HFF-Myc (cell line): ENCODE results near the gene MMP11.

Source experiments
- DNase-seq: peaks from one replicate; pipeline ENCODE4 v3.0.0-alpha.2; 2011; ENCODE audit warnings: low read depth; ENCODE audit errors: extremely low read depth
- H3K4me3 ChIP-seq: replicated peaks from 2 replicates; pipeline ENCODE4 v1.5.1; 2011; ENCODE audit warnings: low read depth, mild to moderate bottlenecking, control low read depth, low read length
- CTCF ChIP-seq: IDR thresholded peaks from 2 replicates; pipeline ENCODE4 v1.5.1; 2012; ENCODE audit warnings: mild to moderate bottlenecking, low read depth, low read length, control low read depth; ENCODE audit errors: missing control alignments

MMP11 gene

GRCh38 chr22:23752090-23752691 is 20.5 kb upstream of the MMP11 start:
- TF ChIP-seq CTCF = no peak
- DNase-seq = no peak
- no peak overlapping the region; the same call in 1 of the 2 replicates for H3K4me3 ChIP-seq

GRCh38 chr22:23752750-23753149 is 19.9 kb upstream of the MMP11 start:
- TF ChIP-seq CTCF = no peak
- no peak for DNase-seq
- no peak overlapping the region for H3K4me3 ChIP-seq

- TF ChIP-seq CTCF = no peak
- no peak overlapping the region for H3K4me3 ChIP-seq
- no peak for DNase-seq
These were observed 19.3 kb upstream of the MMP11 start for GRCh38 chr22:23753385-23753784.

- TF ChIP-seq CTCF = no peak
- H3K4me3 ChIP-seq = no peak within 1 kb of the TSS
- DNase-seq = no peak
These were observed 18.3 kb upstream of the MMP11 start, which contains the start of gene VPREB3 for GRCh38 chr22:23754220-23754919. Gene VPREB3, minus strand, starts transcription at chr22:23754425. Its CDS starts 62 bp downstream, at chr22:23754363.

GRCh38 chr22:23754980-23755636 is 17.5 kb upstream of the MMP11 start:
- no peak for TF ChIP-seq CTCF
- no peak for DNase-seq
- H3K4me3 ChIP-seq = no peak overlapping the region

GRCh38 chr22:23755711-23756110 is 16.9 kb upstream of the MMP11 start:
- no peak for TF ChIP-seq CTCF
- H3K4me3 ChIP-seq = no peak overlapping the region
- DNase-seq = no peak
